CD4-positive, alpha-beta T cell treated with Interleukin-10 for 1 hour (primary cell): ENCODE results near the gene SPATA32.
A peak's percentile ranks its signal among the peaks of the same experiment; 100 is the strongest.

Experiments
- DNase-seq: peaks from one replicate; pipeline ENCODE4 v3.0.0-alpha.2; 2020

SPATA32 gene

DNA sequence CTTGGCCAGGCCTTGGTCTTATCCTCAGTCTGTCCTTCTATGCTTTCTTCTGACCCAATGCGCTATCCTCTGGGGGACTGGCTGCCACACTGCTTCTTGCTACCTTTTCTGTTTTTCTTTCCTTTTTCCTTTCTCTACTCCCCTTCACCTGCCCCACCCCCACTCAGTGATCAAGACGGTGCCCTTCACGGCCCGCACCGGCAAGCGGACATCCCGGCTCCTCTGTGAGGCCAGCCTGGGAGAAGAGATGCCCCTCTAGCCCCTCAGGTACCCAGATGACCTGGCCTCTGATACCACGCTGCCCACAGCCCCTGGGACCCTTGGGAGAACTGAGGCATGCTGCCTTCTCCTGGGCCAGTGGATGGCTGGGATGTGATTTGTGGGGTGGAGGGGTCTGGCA is 15.6 kb downstream of the SPATA32 start:
- no peak for DNase-seq

DNA sequence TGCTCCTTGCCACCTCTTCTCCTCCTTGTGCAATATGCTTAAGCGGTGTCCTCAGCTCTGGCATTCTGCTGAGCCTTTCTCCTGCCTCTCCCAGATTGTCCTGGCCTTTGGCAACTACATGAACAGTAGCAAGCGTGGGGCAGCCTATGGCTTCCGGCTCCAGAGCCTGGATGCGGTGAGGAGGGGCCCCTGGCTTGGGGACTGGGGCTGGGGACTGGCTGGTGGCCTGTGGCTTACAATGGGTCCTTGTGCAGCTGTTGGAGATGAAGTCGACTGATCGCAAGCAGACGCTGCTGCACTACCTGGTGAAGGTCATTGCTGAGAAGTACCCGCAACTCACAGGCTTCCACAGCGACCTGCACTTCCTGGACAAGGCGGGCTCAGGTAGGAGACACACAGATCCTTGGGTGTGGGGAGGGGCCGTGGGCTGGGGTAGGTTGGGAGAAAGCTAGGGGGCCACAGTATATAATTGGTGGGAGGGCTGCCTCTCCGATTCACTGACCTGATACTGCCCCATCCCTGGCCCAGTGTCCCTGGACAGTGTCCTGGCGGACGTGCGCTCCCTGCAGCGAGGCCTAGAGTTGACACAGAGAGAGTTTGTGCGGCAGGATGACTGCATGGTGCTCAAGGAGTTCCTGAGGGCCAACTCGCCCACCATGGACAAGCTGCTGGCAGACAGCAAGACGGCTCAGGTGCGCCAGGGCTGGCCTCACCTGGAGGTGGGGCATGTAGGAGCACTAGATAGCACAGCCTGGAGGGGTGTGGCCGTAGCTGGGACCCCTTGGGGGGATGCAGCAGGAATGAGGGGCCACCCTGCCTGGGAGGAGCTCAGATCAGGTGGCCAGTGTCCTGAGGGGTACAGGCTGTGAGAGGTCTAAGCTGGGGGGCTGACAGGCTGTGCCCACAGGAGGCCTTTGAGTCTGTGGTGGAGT is 16.9 kb downstream of the SPATA32 start:
- DNase-seq: no peak

DNA sequence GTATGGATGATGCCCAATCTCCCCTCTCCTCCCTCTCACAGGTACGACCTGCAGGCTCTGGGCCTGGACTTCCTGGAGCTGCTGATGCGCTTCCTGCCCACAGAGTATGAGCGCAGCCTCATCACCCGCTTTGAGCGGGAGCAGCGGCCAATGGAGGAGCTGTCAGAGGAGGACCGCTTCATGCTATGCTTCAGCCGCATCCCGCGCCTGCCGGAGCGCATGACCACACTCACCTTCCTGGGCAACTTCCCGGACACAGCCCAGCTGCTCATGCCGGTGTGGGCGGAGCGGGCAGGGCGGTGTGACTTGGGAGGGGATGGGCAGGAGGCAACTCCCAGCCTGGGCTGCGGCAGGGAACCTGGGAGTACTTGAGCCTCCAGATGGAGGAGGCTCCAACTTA is 18.1 kb downstream of the SPATA32 start:
- DNase-seq: no peak

DNA sequence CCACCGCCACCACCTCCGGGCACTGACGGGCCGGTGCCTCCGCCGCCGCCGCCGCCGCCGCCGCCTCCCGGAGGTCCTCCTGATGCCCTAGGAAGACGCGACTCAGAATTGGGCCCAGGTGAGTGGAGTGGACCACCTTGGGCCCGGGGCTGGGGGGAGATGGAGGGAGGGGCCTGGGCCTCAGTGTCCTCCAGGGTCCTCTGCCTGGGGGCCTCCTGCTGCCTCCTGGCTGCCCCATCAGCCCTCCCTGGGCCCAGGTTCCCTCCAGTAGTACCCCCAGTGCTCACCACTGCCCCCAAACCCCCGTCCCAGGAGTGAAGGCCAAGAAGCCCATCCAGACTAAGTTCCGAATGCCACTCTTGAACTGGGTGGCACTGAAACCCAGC is 19.9 kb downstream of the SPATA32 start:
- no peak for DNase-seq

DNA sequence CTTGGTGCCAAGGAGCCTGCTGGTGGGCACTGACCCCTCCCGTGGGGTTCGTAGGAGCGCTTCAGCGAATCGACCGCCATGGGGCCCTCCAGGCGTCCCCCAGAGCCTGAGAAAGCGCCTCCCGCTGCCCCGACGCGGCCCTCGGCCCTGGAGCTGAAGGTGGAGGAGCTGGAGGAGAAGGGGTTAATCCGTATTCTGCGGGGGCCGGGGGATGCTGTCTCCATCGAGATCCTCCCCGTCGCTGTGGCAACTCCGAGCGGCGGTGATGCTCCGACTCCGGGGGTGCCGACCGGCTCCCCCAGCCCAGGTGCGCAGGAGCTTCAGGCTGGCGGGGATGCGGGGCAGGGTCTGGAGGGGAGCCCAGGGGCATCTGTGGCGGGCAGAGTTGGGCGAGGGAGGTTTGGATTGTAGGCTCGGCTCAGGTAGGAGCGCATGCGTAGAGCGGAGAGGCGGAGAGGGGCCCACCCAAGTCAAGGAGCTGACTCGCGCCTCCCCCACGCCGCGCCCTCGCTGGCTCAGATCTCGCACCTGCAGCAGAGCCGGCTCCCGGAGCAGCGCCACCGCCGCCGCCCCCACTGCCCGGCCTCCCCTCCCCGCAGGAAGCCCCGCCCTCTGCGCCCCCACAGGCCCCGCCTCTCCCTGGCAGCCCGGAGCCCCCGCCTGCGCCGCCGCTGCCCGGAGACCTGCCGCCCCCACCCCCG is 20.4 kb downstream of the SPATA32 start:
- DNase-seq: no peak

DNA sequence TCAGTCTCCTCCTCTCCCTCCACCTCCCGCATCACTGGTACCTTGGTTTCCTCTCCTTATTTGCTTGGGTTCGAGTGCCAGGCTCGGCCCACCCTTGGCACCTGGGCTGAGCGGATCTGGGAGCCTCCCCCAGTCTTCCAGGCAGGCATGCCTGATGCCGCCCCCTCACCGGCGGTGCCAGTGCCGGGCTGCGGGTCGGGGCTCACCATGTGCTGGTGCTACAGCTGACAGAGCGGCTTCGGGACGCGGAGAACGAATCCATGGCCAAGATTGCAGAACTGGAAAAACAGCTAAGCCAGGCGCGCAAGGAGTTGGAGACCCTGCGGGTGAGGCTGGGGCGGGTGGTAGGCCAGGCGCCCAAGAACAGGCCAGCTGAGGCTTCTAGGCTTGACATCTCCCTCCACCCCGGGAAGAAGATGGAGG is 21.0 kb downstream of the SPATA32 start:
- DNase-seq: no peak

DNA sequence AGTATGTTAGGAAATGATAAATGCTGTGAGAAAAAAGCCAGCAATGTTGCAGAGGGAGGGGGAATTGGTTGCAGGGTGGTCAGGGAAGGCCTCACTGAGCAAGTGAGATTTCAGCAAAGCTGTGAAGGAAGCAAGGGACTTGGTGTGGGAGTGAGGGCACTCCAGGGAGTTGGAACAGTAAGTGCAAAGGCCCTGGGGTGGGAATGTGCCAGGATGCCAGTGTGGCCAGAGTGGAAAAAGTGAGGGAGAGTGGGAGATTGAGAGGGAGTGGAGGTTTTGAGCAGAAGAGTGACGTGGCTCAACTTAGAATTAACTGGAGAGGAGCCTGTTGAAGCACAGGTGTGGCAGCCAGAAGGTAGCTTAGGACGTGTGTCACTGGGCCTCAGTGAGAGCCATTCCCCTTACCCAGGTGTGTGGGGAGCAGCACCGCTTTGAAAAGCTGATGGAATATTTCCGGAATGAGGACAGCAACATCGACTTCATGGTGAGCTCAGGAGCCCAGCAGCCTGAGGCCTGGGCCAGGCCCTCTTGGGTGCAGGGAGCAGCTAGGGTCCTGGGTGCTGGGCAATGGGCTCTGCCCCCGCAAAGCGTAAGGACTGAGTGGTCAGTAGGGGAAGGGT is 23.6 kb downstream of the SPATA32 start:
- DNase-seq: no peak

DNA sequence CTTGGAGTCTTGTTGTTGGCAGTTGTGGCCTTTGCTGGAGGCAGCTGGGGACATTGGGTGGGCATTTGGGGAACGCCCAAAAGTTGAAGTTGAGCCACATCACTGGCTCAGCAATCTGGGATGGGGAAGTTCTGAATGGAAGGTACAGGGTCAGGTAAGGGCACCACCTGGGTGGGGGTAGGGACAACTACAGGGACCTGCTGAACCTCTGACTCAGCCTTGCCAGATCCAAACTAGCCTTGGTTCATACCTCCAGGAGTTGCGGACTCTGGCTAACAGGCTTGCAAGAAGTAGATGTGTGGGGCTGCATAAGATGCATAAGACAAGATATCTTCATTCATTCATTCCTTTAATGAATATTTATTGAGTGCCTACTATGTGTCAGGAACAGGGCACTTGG is 24.2 kb downstream of the SPATA32 start:
- DNase-seq: no peak

DNA sequence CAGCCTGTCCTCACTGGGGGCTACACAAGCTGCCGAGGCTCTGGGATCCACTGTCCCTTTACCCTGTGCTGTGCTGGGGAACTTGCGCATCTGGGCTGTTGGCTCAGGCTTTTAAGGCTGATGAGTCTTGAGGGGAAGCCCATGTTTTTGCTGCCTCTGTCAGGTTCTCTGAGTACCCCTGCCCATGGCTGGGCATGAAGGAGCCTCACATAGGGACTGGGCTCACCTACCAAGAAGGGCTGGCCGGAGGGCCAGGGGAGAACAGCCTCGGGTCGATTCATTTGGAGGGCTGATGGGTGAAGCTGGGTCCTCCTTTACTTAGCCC is 25.6 kb downstream of the SPATA32 start:
- DNase-seq: no peak

DNA sequence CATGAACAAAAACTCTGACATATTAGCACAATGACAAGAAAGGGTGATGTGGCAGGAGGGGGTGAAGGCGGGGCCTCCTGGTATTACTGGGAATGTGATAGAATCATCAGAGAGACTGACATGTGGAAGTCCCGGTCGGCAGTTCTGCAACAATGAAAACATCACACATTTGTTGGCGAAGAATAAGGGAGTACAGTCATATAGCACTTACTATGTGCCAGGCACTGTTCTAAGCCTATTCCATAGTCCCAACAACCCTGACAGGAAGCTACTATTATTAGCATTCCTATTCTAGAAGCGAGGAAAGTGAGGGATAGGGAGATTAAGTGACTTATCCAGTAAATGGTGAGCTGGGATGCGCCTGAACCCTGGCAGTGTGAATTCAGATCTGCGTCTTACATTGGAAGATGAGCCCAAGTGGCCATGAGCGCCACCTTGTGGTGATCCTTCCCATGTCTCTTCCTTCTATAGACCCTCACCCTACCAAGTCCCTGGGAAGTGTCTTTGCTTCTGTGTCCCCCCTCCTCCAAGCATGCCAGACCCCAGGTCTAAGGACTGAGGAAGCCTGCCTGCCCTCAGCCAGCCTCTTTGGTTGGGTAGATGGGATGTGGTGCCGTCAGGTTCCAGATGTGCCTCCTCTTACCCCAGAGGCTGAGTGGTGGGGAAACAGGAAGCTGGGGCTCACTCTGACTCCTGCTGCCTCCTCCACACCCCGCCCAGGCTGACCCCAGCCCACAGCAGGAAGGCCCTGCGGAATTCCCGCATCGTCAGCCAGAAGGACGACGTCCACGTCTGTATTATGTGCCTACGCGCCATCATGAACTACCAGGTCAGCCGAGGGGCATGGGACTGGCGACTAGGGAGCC is 26.2 kb downstream of the SPATA32 start:
- peak; percentile 81 for DNase-seq

DNA sequence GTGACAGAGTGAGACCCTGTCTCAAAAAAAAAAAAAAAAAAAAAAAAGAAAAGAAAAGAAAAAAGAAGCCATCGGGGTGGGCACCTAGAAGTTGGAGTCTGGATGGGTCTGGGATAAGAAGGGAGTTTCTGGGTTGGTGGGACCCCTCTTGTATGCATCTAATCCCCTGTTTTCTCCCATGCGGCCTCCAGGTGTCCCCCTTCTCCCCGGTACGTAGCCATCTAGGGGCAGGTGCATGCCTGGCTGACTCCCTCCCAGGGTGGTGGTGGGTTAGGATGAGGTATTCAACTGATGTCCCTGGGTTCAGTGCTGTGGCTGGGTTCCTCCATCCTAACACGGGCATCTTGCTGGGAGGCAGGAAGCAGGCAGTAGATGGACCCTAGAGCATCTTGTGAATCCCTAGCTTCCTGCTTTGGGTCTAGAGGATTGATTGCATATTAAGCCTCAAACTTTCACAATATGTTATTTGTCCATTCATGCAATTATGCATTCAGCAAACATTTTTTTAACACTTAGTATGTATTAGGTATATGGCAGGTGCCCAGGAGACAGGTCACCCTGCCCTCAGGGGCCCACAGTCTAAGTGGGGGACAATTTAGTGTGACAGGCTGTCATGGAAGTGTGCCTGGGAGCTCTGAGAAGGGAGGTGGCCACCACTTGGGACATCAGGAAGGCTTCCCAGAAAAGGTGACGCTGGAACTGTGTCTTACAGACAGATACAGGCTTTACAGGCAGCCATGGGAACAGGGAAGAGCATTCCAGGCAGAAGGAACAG is 27.1 kb downstream of the SPATA32 start:
- DNase-seq: peak; percentile 68

DNA sequence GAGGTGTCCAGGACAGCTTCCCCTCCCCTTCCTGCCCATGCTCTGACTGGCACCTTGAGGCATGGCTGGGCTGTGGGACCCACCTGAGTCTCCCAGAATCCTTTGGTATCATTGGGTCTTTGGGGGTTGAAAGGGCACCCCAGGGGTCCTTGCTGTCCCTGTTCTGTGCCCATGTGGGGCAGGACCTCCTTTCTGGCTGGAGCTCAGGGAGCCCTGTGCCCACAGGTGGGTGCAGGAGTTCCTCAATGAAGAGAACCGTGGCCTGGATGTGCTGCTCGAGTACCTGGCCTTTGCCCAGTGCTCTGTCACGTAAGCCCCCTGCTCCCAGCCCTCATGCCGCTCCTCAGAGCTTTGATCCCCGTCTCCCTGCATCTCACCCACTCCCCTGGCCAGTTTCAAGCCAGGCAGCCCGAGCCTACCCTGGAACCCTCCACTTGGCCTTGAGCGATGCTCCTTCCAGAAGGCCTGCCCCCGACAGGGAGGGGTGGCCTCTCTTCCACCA is 28.4 kb downstream of the SPATA32 start:
- DNase-seq: no peak

DNA sequence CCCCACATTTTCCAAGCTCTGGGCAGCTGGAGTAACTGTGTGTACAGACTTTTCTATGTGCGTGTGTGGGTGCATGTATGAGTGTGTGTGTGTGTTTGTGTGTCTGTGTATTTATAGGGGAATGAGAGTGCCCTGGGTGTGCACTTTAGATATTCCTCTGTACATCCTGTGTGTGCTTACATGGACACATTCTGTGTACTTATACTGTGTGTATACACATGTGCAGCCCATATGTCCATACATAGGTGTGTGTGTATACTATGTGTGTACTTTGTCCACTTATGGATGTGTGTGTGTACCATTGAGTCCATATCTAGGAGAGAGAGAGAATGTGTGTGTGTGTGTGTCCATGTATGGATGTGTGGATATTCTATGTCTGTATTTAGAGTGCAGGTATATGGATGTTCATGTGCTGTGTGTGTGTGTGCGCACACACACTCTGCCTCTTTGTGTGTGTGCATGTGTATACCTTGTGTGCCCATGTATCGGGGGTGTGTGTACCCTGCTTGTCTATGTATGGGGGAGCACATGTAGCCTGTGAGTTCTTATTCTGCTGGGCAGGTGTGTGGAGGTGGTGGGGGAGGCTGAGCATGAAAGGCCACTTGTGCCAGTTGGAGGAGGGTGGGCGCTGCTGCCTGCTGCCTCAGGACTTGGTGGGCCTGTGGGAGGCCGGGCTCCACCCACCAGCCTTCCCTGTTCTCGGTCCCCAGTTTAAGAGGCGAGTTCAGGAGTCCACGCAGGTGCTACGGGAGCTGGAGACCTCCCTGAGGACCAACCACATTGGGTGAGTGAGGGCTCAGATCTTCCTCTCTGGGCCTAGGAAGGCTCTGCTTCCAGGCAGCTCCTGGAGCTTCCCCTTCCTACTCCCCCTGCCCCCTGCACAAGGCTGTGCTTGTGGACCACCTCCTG is 29.1 kb downstream of the SPATA32 start:
- DNase-seq: no peak

DNA sequence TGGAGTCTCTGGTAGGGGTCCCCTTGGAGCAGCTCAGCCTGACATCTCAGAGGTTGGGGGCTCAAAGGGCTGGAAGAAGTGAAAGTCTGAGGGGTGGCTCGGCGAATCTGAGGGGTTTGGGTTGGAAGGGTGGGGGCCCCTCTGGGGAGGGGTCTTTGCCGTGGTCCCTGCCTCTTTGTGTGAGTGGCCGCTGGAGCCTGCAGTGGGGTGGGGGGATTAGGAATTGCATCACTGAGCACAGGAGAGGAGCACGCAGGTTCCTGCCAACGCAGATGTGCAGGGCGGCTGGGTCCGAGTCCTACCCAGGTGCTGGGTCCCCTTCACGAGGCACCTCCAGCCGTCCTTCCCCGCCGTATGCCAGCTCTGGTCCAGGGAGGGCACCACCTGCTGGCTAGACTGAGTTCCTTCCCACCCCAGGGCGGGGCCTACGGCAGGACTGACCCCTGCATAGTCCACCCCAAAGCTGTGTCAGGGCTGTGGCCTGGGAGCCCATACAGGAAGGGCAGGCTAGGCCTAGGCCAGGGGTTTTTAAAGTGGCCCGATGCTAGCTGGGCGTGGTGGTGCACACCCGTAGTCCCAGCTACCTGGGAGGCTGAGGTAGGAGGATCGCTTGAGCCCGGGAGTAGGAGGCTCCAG is 30.3 kb downstream of the SPATA32 start:
- peak; percentile 43 for DNase-seq

DNA sequence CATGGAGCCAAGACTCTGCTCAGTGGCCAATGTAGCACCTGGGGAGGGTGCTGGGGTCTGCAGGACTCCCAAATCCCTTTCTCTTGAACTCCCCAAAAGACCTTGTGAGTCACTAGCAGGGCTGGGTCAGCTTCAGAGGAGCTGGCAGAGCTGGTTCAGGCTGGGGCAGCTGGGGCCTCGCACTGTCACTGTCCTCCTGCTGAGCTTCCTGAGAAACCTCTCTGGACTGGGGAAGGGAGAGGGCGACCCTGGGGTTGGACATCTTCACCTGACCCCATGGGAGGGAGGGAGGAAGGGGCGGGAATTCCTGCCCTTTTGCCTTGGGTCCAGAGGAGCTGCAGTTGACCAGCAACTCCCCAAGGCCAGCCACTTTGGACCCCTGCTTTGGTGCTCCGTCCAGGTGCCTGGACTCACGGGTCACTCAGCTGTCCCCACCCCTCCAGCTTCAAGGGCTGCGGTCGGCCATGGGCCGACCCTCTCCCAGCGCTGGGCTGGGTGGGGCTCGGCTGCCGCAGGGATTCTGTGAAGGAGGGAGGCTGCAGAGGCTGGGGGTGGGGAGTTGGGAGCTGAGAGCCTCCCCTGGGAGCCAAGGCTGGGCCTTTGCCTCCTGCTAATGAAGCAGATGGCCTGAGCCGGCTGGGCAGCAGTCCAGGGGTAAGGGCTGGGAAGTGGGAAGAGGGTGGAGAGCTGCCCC is 31.0 kb downstream of the SPATA32 start:
- no peak for DNase-seq

DNA sequence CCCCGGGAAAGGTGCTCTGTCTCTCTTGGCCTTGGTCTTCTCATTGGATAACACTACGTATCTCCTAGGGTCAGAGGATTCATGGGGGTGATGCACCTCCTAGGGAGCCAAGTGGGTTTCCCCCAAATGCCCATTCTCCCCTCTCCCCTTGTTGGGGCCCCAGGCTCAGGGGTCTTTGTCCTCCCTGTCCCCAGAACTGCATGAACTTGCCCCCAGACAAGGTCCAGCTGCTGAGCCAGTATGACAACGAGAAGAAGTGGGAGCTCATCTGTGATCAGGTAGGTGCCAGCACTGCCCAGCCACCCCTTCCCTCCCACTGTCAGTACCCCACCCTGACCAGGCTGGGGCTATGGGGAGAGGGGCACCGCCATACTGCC is 31.5 kb downstream of the SPATA32 start:
- DNase-seq: no peak

DNA sequence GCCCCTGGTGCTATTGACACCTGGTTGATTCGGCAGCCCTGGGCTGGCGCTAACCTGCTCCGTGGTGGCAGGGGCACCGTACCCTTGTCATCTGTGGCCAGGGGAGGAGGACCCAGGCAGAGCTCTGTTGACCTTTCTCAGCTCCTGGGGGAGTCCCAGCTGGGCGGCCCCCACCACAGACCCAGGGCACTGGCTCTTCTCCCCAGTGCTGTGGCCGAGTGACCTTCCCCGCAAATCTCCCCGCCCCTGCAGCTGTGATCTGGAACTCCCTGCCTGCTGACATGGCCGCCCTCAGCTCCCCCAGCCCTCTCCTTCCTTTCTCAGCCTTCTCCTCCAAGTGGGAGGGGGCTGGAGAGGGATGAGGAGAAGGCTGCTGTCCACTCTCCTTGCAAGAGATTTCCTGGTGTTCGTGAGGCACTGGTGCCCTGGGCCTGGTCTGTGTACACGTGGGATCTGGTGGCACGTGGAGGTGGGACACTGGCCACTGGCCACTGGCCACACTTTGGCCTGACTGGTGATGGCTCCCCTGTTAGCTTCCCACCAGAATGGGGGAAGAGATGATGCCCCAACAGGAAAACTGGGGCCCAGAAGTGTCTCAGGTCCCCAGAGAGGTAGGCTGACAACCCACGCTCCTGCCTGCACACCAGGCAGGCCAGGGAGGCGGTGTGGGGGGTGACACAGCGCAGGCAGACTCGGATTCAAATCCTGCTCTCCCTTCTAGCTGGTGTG is 32.0 kb downstream of the SPATA32 start:
- DNase-seq: peak; percentile 51

DNA sequence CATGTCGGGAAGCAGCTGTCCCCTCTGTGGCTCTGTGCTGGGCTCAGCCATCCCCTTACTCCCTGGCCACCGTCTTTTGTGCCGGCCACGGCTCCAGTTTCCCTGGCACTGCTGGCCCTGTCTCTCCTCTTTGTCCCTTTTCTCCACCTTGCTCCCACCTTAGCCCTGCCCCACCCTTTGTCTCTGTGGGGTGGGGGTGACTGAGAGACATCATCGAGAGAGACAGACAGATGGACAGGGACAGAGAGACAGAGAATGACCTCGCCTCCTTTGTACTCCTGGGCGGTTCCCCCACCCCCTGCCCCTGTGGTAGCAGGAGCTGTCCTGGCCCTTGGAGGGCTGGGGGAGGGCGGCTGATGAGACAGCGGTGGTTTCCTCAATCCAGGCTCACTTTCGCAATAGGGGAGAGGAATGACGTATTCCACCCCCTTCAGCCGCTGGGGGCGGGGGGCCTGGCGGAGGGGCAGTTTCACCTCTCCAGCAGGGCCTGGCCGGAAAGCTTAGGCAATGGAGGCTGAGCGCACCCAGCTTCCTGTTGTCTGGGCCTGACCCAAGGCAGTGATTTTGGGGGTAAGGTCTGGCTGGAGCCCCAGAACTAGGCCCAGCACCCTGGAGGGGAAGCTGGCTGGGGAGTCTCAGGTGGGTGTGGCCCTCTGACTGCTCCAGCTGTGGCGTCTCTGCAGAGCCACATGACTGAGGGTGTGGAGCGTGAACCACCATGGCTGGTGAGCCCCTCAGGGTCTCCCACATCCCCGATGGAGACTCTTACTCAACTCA is 32.9 kb downstream of the SPATA32 start:
- DNase-seq: peak; percentile 88
